Measurements from ENCODE around the gene PSME3IP1.
"Not testable (repeated sequence)": the region's sequence is repeated elsewhere in the genome, so short reads cannot be mapped to it uniquely, and the experiment has no call there.

The PSME3IP1 gene

GRCh38 chr16:57118461-57119084, 67.3 kb downstream of the PSME3IP1 start:
- DNase-seq, result no peak

GRCh38 chr16:57115514-57116182, 70.2 kb downstream of the PSME3IP1 start:
- DNase-seq, result no peak

GRCh38 chr16:57115168-57115513, 70.7 kb downstream of the PSME3IP1 start:
- DNase-seq, result no peak

- DNase-seq, result no peak
These were observed 72.2 kb downstream of the PSME3IP1 start for GRCh38 chr16:57113664-57114063.

GRCh38 chr16:57113042-57113453, 72.8 kb downstream of the PSME3IP1 start:
- DNase-seq, result no peak

- no peak for DNase-seq
These were observed 73.3 kb downstream of the PSME3IP1 start for GRCh38 chr16:57112403-57113041.

DNA sequence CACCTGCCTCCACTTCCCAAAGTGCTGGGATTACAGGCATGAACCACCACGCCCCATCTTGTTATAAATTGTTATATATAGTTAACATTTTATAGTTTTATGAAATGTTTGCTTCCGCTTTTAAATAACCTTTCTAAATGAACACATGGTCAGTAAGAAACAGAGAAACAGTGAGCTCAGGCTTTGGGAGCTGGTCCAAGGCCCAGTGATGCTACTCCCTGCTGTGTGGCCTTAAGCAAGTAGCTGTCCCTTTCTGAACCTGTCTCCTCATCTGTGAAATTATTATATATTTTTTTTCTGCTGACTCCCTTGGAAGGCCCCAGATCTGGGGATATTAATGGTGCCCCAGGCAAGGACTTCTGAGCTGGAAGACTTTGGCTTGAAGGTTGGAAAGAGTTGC, 74.4 kb downstream of the PSME3IP1 start:
- DNase-seq, result no peak

GRCh38 chr16:57110937-57111336, 74.9 kb downstream of the PSME3IP1 start:
- DNase-seq, result no peak

GRCh38 chr16:57109259-57110105, 76.4 kb downstream of the PSME3IP1 start:
- DNase-seq, result not testable (repeated sequence)

GRCh38 chr16:57108432-57108831, 77.4 kb downstream of the PSME3IP1 start:
- DNase-seq, result no peak

DNA sequence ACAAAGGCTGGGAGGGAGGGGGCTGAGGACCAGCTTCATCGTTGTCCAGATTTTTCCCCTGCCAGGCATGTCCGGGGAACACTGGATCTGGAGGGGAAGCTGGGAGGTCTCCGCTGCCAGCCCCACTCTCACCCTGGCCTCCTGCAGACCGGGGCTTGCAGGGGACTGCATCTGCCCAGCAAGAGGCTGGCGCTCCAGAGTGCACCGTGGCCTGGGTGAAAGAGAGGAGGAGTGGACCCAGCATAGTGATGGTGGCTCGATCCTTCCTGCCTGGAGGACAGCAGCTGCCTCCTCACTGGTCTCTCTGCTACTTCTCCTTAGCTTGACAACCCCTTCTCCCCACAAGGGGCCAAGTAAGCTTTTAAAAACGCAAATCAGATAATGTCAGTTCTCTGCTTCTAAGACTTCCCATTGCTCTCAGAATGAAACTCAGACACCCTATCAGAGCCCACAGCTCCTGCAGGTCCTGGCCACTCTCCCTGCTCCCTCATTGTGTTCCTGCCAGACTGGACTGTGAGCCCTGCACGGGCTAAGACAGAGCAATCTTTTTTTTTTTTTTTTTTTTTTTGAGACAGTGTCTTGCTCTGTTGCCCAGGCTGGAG, 78.4 kb downstream of the PSME3IP1 start:
- no peak for DNase-seq

GRCh38 chr16:57106767-57107166, 79.1 kb downstream of the PSME3IP1 start:
- DNase-seq, result no peak

DNA sequence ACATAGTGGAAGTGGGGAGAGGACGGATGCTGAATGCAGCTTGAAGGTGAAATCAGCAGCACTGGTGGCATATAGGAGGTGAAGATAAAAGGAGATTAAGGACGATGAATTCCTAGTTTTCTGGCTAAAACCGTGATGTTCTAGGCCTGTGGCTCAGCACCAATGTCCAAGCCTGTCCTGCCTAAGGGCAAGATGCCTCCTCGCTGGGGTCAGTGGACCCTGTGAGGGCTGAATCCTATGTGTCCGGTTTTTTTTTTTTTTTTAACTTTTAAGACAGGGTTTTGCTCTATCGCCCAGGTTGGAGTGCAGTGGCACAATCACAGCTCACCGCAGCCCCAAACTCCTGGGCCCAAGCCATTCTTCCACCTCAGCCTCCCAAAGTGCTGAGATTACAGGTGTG, 80.7 kb downstream of the PSME3IP1 start:
- DNase-seq, result no peak

DNA sequence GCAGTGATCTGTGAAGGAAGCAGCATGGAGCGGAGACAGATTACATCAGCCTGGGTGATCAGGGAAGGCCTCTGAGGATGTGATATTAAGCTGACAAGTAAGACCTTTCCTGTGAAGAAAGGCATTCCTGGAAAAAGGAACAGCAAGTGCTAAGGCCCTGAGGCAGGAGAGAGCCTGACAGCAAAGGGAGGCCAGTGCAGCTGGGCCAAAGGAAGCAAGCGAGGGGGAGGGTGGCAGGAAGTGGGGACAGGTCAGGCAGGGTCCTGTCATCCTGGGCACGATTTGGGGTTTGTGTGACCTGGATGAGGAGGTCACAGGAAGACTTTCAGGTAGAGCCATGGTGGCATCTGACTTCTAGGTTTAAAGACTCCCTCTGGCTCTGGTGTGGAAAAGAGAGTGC, 81.1 kb downstream of the PSME3IP1 start:
- DNase-seq, result no peak

GRCh38 chr16:57102888-57103851, 82.7 kb downstream of the PSME3IP1 start:
- no peak for DNase-seq

Measured in GOT3 (cell line).